Right atrium auricular region (tissue), 2 donors: ENCODE data around the gene CLDN15. TPM values are rescaled to one million over a fixed set of nuclear protein-coding genes. Genes with fewer than 3 reads are reported as not detected.

Source experiments
- DNase-seq: peaks from one replicate; pipeline ENCODE4 v3.0.0-alpha.2; 2019; ENCODE audit warnings: low spot score
- H3K27ac ChIP-seq, 2 donors: fragments of 200-600 bp; sonication (generic); 1 replicate in 1 of 2; 2 replicates in 1 of 2; pipeline ENCODE4 v1.5.1; 2016 to 2019
- H3K27me3 ChIP-seq, 2 donors: fragments of 200-600 bp; sonication (generic); one replicate each; pipeline versions ENCODE4 v1.5.1 to v1.6.0; 2017 to 2019
- H3K36me3 ChIP-seq: fragments of 200-600 bp; sonication (generic); one replicate; pipeline ENCODE4 v1.5.1; 2016
- H3K4me1 ChIP-seq, 2 donors: fragments of 200-600 bp; sonication (generic); one replicate each; pipeline versions ENCODE4 v1.5.1 to v1.6.0; 2017 to 2019
- H3K4me3 ChIP-seq, 2 donors: fragments of 200-600 bp; sonication (generic); 1 replicate in 1 of 2; 2 replicates in 1 of 2; pipeline ENCODE4 v1.5.1; 2017 to 2019; ENCODE audit warnings: mild to moderate bottlenecking in 1 of 2, moderate library complexity in 1 of 2
- H3K9me3 ChIP-seq, 2 donors: fragments of 200-600 bp; sonication (generic); one replicate each; pipeline ENCODE4 v1.5.1; 2019
- total RNA-seq, 2 donors: library from RNA; depleted of rRNA; stranded (reverse); fragments of >200 nt; gene quantifications; one replicate each; pipeline ENCODE4 v1.1.0, GENCODE V29; 2016
- TF ChIP-seq, protein P1 (sequence below), 2 donors: fragments of 200-600 bp; sonication (generic); IDR thresholded peaks; one replicate each; pipeline ENCODE4 v1.5.1; 2019; ENCODE audit warnings: antibody characterized with exemption in 2 of 2

CLDN15 gene
- total RNA-seq, 2 donors from 2014 or later, result 16.5 to 50.2 TPM

DNA sequence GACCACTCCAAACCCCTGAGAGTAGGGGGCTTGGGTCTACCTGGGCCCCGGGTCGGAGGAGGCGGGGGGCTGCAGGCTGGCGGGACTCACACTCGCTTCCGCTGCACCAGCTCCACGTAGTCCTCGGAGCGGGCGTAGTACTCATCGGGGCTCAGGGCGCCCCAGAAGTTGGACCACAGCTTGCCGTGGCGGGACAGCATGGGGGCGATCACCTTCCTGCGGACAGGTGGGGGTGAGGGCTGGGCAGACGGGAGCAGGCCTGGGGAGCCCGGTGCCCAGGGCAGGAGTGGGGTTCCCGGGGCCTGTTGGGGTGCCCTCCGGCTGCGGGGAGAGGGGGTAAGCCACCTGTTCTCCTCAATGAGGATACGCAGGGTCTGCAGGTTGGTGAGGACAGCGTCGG is 26.1 kb downstream of the CLDN15 start:
- Histone ChIP-seq H3K4me3 (no peak overlapping the region), H3K36me3 (peaks cover 59% of the 10 kb centered on the region), H3K27me3 (no peaks in the 10 kb centered on the region), H3K9me3 (no peaks in the 10 kb centered on the region), H3K27ac (no peak overlapping the region), H3K4me1 (peaks cover 0 to 9% of the 10 kb centered on the region in 2 donors)
- TF ChIP-seq, protein P1, sequence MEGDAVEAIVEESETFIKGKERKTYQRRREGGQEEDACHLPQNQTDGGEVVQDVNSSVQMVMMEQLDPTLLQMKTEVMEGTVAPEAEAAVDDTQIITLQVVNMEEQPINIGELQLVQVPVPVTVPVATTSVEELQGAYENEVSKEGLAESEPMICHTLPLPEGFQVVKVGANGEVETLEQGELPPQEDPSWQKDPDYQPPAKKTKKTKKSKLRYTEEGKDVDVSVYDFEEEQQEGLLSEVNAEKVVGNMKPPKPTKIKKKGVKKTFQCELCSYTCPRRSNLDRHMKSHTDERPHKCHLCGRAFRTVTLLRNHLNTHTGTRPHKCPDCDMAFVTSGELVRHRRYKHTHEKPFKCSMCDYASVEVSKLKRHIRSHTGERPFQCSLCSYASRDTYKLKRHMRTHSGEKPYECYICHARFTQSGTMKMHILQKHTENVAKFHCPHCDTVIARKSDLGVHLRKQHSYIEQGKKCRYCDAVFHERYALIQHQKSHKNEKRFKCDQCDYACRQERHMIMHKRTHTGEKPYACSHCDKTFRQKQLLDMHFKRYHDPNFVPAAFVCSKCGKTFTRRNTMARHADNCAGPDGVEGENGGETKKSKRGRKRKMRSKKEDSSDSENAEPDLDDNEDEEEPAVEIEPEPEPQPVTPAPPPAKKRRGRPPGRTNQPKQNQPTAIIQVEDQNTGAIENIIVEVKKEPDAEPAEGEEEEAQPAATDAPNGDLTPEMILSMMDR (IDR thresholded peaks at IDR 0.05), result no peak
- DNase-seq, result no peak

DNA sequence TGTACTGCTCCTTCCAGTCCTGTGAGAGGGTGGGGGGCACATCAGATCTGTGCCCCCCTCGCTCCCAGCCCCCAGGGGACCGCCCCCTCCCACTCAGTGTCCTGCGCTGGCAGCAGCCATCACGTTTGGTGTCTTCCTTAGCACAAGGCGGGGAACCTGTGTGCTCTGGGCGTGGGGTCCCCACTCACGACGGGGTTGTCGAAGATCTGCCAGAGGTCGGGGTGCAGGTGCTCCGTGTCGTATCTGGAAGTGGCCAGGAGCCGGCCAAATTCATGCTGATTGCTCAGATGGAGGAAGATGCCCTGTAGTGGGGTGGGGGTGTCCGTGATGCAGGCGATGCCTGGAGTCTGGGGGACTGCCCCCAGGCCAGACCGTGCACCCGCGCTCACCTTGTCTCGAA is 27.5 kb downstream of the CLDN15 start:
- Histone ChIP-seq H3K9me3 (no peaks in the 10 kb centered on the region), H3K36me3 (peaks cover 62% of the 10 kb centered on the region), H3K4me3 (no peak overlapping the region), H3K4me1 (no peaks in the 10 kb centered on the region), H3K27ac (no peak overlapping the region), H3K27me3 (no peaks in the 10 kb centered on the region)
- TF ChIP-seq, protein P1 (IDR thresholded peaks at IDR 0.05), result no peak
- no peak for DNase-seq

DNA sequence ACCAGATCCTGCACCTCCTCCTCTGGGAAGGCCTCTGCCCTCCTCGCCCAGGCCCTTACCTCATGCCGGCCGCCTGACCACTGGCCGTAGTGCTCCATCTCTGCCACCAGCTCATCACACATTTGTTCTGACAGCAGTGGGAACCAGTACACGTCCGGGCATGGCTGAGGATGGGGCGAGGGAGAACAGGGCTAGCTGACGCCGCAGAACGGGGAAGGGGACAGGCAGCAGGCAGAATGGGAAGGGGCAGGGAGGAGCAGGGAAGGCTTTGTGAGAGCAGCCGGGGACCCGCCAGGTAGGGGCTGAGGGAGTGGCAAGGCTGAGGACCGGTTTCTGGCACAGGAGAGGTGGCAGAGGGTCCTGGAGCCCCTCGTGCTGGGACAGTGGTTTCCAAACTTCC is 28.8 kb downstream of the CLDN15 start:
- TF ChIP-seq, protein P1 (IDR thresholded peaks at IDR 0.05), result no peak
- H3K9me3 ChIP-seq, result no peaks in the 10 kb centered on the region
- no peak for DNase-seq

DNA sequence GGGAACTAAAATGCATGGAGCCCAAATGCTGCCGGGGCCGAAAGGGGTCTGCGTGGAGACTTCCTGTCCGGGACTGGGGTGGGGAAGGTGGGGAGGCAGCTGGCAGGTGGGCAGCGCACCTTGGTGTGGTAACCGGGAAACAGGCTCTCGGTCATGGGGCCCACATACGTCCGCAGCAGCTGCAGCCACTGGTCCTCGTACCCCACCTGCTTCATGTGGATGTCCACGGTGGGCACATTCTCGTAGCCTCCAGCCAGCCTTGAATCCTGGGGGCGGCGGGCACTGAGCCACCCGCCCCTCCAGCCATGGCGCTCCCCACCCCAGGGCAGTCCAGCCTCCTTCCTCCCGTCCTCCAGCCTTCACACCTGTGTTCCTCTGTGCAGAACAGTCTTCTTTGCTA is 30.1 kb downstream of the CLDN15 start:
- Histone ChIP-seq H3K4me3 (no peak overlapping the region), H3K9me3 (no peaks in the 10 kb centered on the region), H3K27ac (no peak overlapping the region), H3K36me3 (peaks cover 48% of the 10 kb centered on the region), H3K27me3 (peaks cover 0 to 2% of the 10 kb centered on the region in 2 donors), H3K4me1 (no peaks in the 10 kb centered on the region)
- DNase-seq, result no peak
- TF ChIP-seq, protein P1 (IDR thresholded peaks at IDR 0.05), result no peak

More for the DNA sequence above, 28.8 kb downstream of the CLDN15 start:
- Histone ChIP-seq H3K4me3 (no peak overlapping the region), H3K36me3 (peaks cover 54% of the 10 kb centered on the region), H3K4me1 (no peaks in the 10 kb centered on the region), H3K27me3 (no peaks in the 10 kb centered on the region), H3K27ac (no peak overlapping the region)

DNA sequence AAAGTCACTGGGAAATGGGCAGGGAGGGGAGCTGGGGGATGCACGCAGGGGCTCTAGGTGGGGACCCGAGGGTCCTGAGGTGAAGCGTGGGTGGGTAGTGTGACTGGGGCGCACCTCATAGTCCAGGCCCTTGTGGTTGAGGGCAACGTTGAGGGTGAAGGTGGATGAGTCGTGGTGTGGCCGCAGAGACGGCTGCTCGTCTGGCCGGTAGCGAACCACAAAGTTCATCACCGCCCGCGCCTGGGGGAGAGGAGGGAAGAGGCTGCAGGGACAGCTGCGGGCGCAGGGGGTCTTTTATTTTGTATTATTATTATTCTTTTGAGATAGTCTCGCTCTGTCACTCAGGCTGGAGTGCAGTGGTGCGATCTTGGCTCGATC is 30.9 kb downstream of the CLDN15 start:
- Histone ChIP-seq H3K27ac (no peak overlapping the region), H3K9me3 (no peaks in the 10 kb centered on the region), H3K4me1 (peaks cover 0 to 7% of the 10 kb centered on the region in 2 donors), H3K27me3 (peaks cover 8 to 10% of the 10 kb centered on the region in 2 donors), H3K36me3 (peaks cover 40% of the 10 kb centered on the region), H3K4me3 (no peak overlapping the region)
- TF ChIP-seq, protein P1 (IDR thresholded peaks at IDR 0.05), result no peak
- DNase-seq, result no peak
